ENCODE data around the gene KRT6B. TPM values are rescaled to one million over a fixed set of nuclear protein-coding genes. Genes with fewer than 3 reads are reported as not detected.
"Not testable (repeated sequence)": the region's sequence is repeated elsewhere in the genome, so short reads cannot be mapped to it uniquely, and the experiment has no call there.

Gene KRT6B
- total and polyA plus RNA-seq, 2 of the 8 experiments (the other 6 are each of a cell fraction or from before 2014, with no cell fraction given) = not detected

- H3K56ac ChIP-seq (replicated peaks; ENCODE audit: insufficient read length, low read depth, low read length); H2BK120ac ChIP-seq (replicated peaks; ENCODE audit: low read depth, low read length); H3K27ac ChIP-seq (ENCODE audit: low read depth, low read length); H4K91ac ChIP-seq (replicated peaks; ENCODE audit: insufficient read length, low read length); H4K8ac ChIP-seq (ENCODE audit: extremely low read depth, insufficient read depth, low read length); POLR2A ChIA-PET (ENCODE audit: partially characterized antibody); H3K23ac ChIP-seq (ENCODE audit: insufficient read length); H2BK5ac ChIP-seq (ENCODE audit: low read depth, low read length); H3K23me2 ChIP-seq (ENCODE audit: low read depth, low read length); H3K4ac ChIP-seq (replicated peaks; ENCODE audit: insufficient read length, low read depth, low read length); H3K79me2 ChIP-seq (ENCODE audit: control insufficient read depth in 1 of 2, insufficient read depth in 2 of 2, low read length in 2 of 2); H3K27me3 ChIP-seq (replicated peaks in 1 of 4; ENCODE audit: control insufficient read depth in 3 of 4, extremely low read depth in 1 of 4, insufficient read depth in 3 of 4, low read length in 3 of 4); H4K20me1 ChIP-seq (replicated peaks in 1 of 2; ENCODE audit: control insufficient read depth in 1 of 2, insufficient read depth in 2 of 2, low read length in 2 of 2); H3K9ac ChIP-seq (replicated peaks in 1 of 4; ENCODE audit: extremely low read depth in 1 of 4, low read depth in 3 of 4, low read length in 3 of 4); H3K18ac ChIP-seq (ENCODE audit: extremely low read depth, low read length); H3K14ac ChIP-seq (ENCODE audit: insufficient read length); H2AFZ ChIP-seq (ENCODE audit: low read length); H2BK15ac ChIP-seq (ENCODE audit: low read length); H3K4me1 ChIP-seq (replicated peaks in 1 of 4; ENCODE audit: control insufficient read depth in 3 of 4, insufficient read depth in 4 of 4, low read length in 3 of 4); H2AK5ac ChIP-seq (ENCODE audit: low read depth, low read length); H4K5ac ChIP-seq (ENCODE audit: insufficient read length, low read depth, low read length); H2BK20ac ChIP-seq (ENCODE audit: low read length); H3K9me3 ChIP-seq (ENCODE audit: insufficient read depth in 2 of 2, low read depth in 1 of 2, low read length in 1 of 2); H3K36me3 ChIP-seq (ENCODE audit: control insufficient read depth in 2 of 4, insufficient read depth in 4 of 4, low read length in 3 of 4); H3K4me2 ChIP-seq (ENCODE audit: insufficient read depth in 1 of 2, low read depth in 2 of 2, low read length in 2 of 2); H3K79me1 ChIP-seq (ENCODE audit: low read depth, low read length); FAIRE-seq; DNase-seq (ENCODE audit: low read depth in 1 of 2, low spot score in 2 of 2); H2BK12ac ChIP-seq (ENCODE audit: low read depth, low read length); H3K4me3 ChIP-seq (ENCODE audit: extremely low read depth in 1 of 4, insufficient read depth in 2 of 4, low read depth in 3 of 4, low read length in 4 of 4): not testable (repeated sequence)
- 83% methylated on average over 6 of the region's 6 CpGs; no CpG with 5 or more reads in 1 of the 2 experiments for WGBS, 2 experiments (ENCODE audit: extremely low coverage in 1 of 2, insufficient coverage in 1 of 2, insufficient read length in 1 of 2, insufficient replicate concordance in 2 of 2, low coverage in 1 of 2, low lambda C conversion rate in 2 of 2, missing lambda C conversion rate in 1 of 2)
- CTCF ChIA-PET (ENCODE audit: partially characterized antibody) = interaction anchor here (0.9 to 3.1 kb wide), 8 partner anchors 13 to 120 kb away, joined by 3 to 20 read pairs (median 3); no protein-coding TSS in a partner anchor
These were observed 48.6 kb upstream of the KRT6B start for GRCh38 chr12:52500574-52500973.
